ENCODE measurements around the gene PABPC5.

The PABPC5 gene

DNA sequence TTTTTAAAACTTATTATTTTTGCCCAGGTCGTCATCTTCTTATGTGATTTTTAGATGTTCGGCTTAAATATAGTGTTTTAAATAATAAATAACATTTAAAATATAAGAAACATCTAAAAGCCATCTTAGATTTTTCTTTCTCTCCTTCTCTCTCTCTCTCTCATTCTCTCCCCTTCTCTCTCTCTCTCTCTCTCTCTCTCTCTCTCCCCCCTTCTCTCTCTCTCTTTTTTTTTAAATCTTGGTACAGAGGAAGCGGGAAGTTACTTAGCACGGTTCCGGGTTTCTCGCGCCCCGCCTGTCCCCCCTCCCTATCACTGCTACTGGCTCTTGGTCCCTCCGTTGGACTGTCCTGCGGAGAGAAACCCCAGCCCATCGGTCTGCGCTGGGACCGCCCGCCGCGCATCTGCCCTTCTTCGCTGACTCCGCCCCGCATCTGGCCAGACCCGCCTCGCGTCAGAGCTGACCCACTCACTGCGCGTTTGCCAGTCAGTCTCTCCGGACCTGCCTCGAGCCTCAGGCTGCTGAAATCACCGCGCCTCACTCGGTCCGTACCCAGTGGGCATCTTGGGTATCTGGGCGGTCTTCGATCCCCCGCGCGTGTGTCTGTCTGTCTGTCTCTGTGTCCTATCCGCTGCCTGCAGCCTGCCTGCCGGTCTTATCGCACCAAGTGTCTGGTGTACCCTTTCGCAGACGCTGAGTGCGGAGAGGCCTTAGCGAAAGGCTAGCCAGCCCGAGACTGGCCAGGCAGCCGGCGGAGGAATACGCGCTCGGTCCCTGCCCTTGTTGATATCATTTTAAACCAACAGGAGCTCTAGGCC is at the start of gene PABPC5:
PABPC5 (plus strand) TSS at position 489 of the 818 bp plus-strand sequence. CDS start 739 bp downstream, outside the sequence.
- H3K4me3 ChIP-seq (ENCODE audit: low read length), result peak within 1 kb of the TSS; percentile 69
- DNase-seq (ENCODE audit: low read depth), result peak; percentile 88
- TF ChIP-seq, protein P1, sequence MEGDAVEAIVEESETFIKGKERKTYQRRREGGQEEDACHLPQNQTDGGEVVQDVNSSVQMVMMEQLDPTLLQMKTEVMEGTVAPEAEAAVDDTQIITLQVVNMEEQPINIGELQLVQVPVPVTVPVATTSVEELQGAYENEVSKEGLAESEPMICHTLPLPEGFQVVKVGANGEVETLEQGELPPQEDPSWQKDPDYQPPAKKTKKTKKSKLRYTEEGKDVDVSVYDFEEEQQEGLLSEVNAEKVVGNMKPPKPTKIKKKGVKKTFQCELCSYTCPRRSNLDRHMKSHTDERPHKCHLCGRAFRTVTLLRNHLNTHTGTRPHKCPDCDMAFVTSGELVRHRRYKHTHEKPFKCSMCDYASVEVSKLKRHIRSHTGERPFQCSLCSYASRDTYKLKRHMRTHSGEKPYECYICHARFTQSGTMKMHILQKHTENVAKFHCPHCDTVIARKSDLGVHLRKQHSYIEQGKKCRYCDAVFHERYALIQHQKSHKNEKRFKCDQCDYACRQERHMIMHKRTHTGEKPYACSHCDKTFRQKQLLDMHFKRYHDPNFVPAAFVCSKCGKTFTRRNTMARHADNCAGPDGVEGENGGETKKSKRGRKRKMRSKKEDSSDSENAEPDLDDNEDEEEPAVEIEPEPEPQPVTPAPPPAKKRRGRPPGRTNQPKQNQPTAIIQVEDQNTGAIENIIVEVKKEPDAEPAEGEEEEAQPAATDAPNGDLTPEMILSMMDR (conservative IDR thresholded peaks at IDR 0.05; ENCODE audit: low read length), result no peak

DNA sequence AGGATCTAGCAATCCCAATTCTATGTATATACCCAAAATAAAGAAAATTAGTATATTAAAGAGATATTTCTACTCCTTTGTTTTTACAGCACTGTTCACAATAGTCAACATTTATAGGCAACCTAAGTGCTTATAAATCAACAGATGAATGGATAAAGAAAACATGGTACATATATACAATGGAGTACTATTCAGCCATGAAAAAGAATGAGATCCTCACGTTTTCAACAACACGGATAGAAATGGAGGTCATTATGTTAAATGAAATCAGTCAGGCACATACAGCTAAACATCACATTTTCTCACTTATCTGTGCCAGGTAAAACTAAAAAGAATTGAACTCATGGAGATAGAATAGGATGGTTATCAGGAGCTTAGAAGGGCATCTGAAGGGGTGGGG is 45.6 kb upstream of the PABPC5 start:
- TF ChIP-seq, protein P1 (conservative IDR thresholded peaks at IDR 0.05; ENCODE audit: low read length), result no peak
- no peak for DNase-seq (ENCODE audit: low read depth)
- H3K4me3 ChIP-seq (ENCODE audit: low read length), result no peak overlapping the region

DNA sequence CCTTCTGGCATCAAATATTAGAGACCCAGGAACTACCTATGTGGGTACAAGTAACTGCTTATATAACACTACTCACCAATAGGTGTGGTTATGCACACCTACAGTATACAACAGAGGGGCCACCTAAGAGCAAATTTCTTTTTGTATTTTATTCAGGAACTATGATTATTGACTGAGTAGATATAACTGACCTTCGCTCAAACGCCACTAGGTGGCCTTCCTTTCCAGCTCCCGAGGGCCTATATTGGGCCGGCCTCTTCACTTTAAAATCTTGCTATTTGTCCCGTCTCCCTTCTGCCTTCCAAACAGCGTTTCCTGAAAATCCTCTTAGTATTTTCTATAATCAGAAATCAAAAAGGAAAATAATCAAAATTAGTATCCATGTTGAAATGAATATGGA is 19.9 kb upstream of the PABPC5 start:
- H3K4me3 ChIP-seq (ENCODE audit: low read length), result no peak overlapping the region
- TF ChIP-seq, protein P1 (conservative IDR thresholded peaks at IDR 0.05; ENCODE audit: low read length), result peak; percentile 49
- peak; percentile 15 for DNase-seq (ENCODE audit: low read depth)

DNA sequence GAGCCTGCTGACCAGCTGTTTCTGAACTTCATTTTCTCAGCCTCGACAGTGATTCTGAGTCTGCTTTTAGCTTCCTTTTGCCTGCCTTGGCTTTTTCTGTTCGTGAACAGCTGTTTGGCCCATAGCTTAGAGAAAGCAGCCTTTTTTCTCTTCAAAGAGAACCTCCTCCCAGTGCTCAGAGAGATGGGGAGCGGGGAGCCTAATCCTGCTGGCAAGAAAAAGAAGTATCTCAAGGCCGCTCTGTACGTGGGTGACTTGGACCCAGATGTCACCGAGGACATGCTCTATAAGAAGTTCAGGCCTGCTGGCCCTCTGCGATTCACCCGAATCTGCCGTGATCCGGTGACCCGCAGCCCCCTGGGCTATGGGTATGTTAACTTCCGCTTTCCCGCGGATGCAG is 756 bp downstream of the PABPC5 start:
- H3K4me3 ChIP-seq (ENCODE audit: low read length), result peak overlapping the region; percentile 69
- peak; percentile 7 for DNase-seq (ENCODE audit: low read depth)
- TF ChIP-seq, protein P1 (conservative IDR thresholded peaks at IDR 0.05; ENCODE audit: low read length), result no peak
